HG03196 (cell line): ENCODE data around the gene ADCYAP1R1.

ENCODE experiments used
- ATAC-seq: cut with Tn5 transposase; IDR thresholded peaks from one replicate; pipeline ENCODE4 v1.9.1; 2021; ENCODE audit not compliant: unreplicated experiment

The ADCYAP1R1 gene

DNA sequence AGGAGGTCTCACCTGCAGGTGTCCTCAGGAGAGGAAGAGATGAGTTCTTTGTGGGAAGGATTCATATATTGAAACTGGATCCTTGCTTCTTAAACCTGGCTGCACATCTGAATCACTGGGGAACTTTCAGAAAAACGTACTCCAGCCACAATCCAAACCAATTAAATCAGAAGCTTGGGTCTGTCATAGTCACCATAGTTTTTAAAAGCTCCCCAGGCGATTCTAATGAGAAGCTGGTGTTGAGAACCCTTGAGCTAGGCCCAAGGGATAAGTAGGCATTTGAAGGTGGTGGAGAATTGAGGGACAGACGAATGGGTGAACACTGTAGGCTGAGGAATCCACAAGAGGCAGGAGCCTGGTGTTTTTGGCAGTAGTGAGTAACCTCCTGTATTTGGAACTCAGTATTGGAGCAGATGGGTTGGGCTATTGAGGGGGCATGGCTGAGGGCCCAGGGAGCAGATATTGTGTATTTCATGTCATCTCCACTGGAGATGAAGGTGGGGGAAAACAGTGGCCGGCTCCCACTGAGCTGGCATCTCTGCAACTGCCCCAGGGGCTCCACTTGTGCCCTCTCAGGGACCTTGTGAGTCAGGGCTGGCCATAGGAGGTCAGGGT lies 14.5 kb downstream of the ADCYAP1R1 start:
- no peak for ATAC-seq

DNA sequence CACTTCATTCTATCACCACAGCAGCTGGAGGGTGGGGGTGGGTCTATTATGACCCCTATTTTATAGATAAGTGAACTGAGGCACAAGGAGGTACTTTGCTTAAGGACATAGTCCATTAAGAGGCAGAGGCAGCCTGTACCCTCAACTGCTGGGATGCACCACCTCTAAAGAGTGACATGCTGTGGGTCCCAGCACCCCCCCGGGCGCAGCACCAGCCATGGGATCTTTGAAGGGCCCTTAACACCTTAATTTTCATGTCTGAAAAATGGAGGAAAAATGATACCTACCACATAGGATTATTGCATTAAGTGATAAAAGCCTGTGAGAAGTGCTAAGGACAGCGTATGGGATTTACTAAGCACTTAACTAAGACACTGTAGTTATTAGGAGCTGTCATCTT lies 15.4 kb downstream of the ADCYAP1R1 start:
- ATAC-seq = no peak

DNA sequence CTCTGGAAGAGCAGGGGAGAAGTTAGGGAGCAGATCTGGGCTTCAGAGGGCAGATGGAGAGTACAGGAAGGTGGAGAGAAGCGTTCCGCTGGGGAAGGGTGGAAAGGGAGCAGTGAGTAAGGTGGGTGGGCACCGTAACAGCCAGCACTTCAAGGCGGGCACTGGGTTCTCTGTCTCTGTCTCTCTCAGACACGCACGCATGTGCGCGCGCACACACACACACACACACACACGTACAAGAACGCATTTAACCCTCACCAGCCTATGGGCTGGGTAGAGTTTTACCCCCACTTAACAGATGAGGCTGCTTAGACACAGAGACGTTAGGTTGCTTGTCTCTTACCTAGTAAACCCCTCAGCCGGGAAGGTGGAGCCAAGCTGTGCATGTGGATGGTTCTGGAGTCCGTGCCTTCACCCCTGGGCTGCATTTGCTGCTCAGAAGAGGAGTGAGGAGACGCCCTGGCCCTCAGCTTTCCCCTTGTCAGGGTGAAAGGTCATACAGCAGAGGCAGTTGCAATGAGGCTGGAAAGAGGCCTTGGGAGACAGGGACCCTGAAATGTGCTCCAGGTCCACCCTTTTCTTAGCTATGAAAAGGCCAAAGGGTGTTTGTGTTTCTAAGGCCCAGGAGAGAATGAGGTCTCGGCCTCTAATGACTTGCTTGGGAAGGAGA lies 16.0 kb downstream of the ADCYAP1R1 start:
- ATAC-seq = no peak

DNA sequence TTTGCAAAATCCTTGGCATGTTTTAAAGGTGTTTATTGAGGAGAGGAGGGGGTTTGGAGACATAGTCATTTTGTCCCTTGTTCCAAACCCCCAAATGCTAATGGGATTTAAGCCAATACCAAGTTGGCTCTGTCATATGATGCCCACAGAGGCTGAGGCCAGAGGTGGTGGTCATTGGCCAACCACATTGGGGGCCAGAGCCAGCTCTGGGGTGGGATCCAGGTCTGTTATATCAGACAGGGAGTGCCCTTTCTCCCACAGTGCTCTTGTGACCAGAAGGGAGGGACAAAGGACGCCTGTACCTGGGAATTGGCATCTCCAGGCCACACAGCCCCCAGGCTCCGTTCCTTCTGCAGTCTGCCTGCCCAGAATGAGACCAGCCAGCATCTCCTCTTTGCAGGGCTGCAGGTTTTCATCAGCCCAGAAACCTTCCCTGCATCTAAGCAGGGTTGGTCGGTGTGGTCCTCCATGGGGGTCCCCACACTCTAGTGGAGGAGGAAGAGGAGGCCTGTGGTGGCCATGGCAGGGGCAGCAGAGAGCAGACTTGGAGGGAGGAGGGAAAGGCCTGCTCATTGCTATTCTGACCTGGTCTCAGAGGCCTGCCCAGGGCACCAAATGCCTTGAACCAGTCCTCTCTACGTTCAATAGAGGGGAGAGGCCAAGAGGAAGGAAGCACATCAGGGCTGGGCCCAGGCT lies 17.9 kb downstream of the ADCYAP1R1 start:
- no peak for ATAC-seq

DNA sequence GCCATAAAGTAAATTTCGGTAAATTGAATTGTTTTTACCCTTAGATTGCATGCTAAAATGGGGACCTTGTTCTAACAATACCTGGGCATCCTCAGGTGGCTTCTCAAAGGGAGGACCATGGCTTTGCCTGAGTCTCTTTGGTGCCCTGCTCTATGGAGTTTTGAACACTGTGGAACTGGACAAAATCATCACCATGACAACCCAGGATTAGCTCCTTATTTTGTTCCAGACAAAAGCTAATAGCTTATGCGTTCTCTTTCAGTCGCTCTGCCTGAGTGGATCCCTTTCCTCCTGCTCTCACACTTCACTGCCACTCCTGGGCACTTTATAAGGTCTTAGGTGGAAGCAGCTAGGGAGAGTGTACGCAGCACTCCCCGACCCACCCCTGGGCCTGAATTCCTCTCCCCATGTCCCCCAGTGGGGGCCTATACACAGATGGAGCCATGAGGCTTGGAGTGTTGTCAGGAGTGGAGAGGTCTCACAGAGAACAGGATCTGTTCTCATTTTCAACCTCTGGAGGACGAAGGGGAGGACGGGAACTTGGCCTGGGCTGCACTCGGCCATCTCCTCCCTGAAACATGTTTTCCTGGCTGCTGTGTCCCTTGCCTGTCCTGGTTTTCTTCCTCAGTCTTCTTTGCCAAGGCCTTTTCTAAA lies 19.0 kb downstream of the ADCYAP1R1 start:
- ATAC-seq = no peak

- ATAC-seq = no peak
Measured at GRCh38 chr7:31071645-31072029, 19.5 kb downstream of the ADCYAP1R1 start.

GRCh38 chr7:31073326-31074119 lies 21.4 kb downstream of the ADCYAP1R1 start:
- no peak for ATAC-seq

GRCh38 chr7:31074120-31074383 lies 21.9 kb downstream of the ADCYAP1R1 start:
- ATAC-seq = no peak

DNA sequence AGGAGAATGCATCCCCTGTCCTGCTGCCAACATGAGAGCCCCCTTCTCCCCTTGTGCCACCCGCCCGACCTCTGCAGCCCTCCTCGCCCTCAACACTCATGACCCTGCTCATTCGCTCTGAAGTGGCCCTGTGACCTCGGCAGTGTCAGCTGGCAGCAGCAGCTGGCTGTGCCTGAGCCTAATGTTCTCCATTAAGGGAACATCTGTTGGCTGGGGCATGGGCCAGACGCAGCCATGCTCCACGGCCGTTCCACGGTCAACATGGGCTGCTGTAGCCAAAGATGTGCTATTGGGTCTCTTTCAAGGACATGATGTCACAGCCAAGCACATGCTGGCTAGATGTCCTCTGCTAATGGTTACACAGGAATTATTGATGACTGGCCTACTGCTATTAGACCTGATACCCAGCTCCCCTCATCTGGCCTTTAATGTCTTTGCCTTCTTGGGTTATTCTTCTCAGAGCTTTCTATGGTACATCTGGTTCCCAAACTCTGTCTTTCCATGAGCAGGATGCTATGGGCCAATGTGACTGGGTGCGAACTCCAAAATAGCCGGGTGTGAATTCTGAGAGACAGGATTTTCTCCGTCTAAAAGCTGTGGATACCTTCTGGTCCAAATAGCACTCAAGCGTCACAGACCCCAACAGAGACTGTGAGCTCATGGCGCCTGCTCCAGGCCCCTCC lies 22.4 kb downstream of the ADCYAP1R1 start:
- no peak for ATAC-seq

DNA sequence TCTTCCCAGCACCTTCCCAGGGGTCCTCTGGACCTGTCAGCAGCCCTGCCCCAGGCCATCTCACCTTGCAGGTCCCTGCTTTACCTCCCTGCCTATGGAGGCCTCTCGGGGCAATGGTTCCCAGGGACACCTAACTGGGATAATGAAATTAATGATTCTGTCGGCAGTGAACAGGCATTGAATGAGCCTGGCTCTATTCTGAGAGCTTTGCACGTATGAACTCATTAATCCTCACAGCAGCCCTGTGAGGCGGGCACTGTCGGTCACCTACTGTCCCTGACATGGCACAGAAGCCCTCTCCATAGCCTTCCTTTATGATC lies 22.9 kb downstream of the ADCYAP1R1 start:
- no peak for ATAC-seq

DNA sequence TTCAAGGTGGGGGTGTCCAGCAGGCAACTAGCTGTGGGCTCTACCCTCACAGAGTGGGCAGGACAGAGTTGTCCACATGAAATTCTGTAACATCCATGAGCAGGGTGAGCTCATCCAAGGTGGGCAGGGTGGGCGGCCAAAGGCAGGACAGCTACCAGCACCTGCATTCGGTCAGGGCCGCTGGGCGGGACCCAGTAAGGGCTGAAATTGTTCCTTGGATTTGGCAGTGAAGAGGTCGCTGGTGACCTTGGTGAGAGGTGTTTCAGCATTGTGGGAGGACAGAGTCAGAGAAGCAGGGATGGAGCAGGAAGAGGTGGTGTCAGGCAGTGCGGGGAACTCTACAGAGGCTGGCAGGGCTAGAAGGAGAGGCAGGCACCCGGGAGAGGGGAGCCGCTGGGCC lies 23.9 kb downstream of the ADCYAP1R1 start:
- ATAC-seq = no peak

DNA sequence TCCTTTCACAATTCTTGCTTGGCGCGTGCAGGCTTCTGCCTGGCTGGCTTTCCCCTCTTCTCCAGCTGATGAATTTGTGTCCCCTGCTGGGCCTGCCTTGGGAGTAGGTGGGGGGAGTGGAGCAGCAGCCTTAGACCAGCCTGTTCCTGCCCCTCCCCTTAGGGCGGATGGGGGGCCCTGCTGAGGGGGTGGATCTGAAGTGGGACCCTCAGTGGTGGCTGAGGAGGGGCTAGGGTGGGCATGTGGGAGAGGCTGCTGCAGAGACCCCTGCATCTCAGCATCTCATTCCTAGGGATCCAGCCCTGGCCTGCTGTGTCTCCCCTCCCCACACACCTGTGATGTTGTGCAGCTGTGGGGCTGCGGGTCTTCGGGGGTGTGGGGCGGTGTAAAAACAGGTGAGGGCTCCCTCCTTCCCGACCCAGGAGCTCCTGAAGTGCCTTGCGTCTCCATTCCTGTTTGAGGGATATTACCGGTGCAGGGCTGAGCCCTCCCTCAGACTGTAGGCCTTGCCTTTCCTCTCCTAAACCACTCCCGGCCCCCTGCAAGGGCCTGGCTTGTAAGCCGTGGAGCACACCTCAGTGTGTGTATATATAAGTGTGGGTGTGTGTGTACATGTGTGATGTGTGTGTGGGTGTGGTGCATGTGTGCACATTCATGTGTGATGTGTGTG lies 24.7 kb downstream of the ADCYAP1R1 start:
- no peak for ATAC-seq

DNA sequence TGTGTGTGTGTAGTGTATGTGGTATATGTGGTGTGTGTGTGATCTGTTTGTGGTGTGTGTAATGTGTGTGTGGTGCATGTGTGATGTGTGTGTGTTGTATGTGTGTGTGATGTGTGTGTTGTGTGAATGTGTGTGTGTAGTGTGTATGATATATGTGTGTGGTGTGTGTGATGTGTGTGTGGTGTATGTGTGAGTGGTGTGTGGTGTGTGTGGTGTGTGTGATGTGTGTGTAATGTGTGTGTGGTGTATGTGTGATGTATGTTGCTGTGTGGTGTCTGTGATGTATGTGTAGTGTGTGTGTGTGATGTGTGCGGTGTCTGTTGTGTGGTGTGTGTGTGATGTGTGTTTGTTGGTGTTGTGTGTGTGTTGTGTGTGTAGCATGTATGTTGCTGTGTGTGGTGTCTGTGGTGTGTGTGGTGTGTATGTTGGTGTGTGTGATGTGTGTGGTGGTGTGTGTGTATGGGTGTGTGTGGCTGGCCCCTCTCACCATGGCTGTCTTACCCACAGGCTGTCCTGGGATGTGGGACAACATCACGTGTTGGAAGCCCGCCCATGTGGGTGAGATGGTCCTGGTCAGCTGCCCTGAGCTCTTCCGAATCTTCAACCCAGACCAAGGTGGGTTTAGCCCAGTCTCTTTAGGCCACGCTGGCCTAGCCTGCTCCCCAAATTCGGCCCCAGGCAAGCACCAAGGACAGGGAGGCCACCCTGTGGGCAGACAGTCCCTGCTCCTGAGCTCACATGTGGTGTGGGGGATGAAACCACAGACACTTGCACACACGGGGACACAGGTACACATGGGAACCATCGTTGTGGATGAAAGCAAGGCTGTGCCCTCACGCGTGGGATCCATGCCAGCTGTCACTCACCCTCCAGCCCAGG lies 25.6 kb downstream of the ADCYAP1R1 start:
- no peak for ATAC-seq

- no peak for ATAC-seq
Measured at GRCh38 chr7:31078363-31078990, 26.4 kb downstream of the ADCYAP1R1 start.

GRCh38 chr7:31079126-31079823 lies 27.2 kb downstream of the ADCYAP1R1 start:
- no peak for ATAC-seq

DNA sequence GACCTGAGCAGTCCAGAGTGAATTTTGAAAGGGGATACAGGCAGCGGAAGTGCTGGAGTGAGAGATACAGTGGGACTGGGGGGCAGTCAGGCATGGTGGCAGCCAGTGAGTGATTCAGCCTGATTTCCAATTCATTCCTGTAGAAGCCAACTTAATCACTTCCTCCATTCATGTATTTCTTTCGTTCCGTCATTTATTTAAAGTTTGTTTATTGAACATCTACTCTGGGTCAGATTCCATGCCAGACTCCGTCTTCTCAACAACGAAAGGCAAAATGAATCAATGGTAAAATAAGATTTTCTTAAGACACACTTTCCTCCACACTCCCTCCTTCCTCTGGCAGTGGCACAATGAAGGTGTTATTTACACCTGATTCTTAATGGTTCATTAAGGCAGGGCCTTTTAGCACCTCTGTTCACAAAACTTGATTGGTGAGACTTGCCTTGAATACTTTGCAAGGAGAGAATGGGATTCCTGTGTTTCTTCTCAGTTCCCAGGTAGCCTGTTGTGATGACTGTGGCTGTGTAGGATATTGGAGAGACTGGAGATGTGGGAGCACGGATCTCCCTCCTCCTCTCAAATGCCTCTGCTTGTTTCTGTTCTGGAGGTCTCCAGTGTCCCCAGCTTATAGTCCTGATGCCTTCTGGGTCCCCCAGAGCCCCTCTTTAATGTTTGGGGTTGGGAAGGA lies 27.9 kb downstream of the ADCYAP1R1 start:
- ATAC-seq = no peak

- ATAC-seq = no peak
Measured at GRCh38 chr7:31080763-31081162, 28.7 kb downstream of the ADCYAP1R1 start.

GRCh38 chr7:31082017-31082416 lies 29.9 kb downstream of the ADCYAP1R1 start:
- no peak for ATAC-seq
